ENCODE measurements around the gene CNTN4. TPM values are rescaled to one million over a fixed set of nuclear protein-coding genes. Genes with fewer than 3 reads are reported as not detected.

The CNTN4 gene
- polyA plus RNA-seq, 1 donor, result 2.6 TPM

DNA sequence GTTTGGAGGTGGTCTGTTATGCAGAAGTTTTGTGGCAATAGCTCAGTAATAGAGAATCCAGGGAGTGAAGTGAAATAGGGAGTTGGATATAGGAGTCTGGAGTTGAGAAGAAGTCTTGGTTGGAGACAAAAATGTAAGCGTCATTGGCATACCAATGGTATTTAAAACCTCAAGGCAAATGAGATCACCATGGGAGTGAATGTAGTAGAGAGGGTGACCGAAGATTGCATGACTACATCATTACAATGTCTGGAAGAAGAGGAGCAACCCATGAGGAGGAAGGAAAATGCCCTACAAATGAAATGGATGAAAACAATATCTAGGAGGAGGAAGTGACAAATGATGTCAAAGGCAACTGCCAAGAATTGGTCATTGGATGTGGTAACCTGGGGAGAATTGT is 54.4 kb downstream of the CNTN4 start:
- no peak for DNase-seq

DNA sequence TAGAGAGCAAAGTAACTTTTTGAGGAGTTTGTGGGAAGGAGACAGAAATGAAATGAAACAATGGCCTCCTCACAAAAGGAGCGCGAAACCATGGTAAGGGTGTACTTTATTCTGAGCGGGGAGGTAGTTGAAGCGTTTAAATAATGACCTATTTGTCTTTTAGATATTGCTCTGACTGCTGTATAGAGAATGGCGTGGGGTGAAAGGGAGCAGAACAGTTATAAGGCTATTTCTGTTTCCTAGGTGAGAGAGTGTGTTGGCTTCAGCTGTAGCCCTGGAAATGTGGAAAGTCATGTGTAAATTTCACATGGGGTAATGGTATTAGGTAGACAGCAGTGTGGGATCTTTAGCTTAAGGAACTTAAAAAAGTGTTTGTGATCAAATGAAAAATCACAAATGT is 54.9 kb downstream of the CNTN4 start:
- no peak for DNase-seq

DNA sequence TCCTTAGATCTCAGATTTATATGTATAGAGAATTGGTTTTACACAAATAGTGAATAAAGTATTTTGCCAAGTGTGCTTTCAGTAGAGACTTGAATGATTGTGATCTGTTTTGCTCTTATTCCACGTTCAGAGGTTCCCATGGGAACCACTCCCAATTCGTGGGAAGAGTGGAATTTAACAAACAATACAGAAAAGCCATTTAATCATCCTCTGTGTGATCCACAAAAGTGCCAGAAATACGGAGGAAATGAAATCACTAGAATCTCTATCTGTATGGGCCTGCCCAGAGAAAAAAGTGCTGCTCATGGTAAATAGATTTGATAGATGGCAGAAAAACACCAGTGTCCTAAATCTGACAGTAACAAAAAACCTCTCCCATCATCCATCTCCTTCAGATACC is 56.0 kb downstream of the CNTN4 start:
- DNase-seq, result peak; percentile 5

DNA sequence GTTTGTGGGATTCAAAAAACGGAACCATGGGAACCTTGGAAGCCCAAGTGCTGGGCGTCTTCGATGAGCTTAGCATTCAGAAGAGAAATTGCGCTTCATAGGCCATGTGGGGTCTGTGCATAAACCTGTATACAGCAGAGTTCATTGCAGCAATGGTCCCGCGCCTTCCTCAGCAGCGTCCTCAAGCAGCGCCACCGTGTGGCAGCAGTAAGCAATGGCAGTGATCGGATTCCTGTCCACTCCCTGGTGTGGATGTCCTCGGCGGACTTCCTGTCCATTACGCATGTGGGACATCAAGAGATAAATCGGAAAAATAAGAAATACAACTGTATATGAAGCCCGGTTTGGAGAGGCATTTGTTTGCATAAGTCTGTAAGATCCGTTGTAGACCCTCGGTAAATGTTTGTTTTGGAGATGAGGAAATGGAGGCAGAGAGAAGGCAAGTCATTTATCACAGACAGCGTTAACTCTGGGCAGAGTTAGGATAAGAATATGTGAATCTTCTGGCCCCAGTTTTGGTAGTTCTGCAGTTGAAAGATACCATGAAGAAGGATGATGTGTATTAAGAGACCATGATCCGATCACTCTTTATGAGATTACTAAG is 57.7 kb downstream of the CNTN4 start:
- no peak for DNase-seq

DNA sequence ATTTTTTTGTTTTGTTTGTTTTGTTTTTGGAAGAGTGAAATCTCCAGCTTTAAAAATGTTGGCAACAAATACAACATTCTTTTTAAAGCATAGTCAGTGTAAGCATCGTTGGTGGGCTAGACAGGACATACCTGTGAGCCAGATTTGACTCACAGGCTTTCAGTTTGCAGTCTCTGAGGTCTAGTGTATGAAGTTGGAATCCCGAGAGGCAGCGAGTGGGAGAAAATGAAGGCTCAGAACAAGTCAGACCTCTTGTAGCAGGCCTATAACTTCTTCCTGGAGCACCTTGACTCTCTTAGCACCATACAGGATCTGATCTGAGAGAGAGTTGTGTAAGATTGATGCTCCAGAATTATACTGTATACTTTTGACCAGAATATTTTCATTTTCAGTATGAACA is 60.2 kb downstream of the CNTN4 start:
- DNase-seq, result no peak

DNA sequence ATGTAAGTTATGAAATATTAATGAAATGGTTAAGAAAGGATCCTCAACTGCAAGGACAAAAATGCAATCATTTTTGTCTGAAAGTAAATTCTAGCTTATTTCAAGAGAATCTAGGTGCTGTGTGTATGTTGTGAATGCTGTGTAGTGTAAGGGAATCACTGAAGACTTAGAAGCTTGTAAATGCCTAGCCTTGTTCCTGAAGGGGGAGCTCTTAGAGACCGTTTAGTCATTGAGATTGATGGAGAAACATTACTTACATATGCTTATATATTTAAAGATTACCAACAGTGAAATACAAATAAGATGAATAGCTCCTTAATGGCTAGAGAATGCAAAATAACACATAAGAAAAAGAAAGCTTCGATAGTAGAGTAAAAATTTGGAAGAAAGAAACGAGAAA is 67.9 kb downstream of the CNTN4 start:
- no peak for DNase-seq

DNA sequence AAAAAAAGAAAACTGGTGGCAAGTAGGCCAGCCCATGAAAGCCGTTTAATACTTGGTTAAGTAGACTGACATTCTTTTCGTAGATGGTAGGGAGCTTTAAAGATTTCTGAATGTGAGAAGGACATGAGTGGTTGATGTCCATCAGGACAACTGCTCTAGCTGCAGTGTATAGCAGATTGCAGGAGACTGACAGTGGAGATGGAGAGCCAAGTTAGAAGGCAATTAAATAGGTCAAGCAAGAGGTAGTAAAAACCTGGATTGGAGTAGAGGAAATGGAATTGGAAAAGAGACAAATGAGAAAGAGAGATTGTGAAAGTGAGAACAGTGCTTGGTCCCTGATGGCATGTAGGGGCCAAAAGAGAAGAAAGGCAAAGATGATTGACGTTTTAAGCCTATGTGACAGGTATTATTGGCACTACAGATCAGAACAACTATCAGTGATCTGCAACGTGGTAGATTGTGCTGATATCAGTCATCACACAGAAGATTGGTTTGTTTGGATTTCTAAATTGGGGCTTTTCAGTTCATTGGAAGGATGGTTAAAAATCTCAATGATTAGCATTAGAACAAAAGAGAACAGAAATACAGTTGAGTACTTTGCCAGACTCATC is 74.0 kb downstream of the CNTN4 start:
- DNase-seq, result no peak

DNA sequence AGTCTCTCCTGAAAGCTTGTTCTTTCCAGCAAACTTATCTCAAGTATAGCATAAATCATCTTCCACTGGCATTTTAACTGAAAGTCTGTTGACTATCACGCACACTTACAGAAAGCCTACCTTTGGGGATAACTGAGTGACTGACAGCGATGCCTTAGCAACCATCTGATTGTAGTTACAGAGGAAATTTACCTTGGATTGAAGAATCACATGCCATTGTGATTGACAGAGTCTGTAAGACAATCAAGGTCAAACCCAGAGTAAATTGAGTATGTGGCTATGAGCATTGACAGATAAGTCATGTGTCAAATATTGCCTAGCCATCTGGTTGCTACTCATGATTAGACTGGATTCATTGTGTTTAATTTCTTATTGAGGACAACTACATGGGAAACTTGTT is 82.0 kb downstream of the CNTN4 start:
- no peak for DNase-seq

DNA sequence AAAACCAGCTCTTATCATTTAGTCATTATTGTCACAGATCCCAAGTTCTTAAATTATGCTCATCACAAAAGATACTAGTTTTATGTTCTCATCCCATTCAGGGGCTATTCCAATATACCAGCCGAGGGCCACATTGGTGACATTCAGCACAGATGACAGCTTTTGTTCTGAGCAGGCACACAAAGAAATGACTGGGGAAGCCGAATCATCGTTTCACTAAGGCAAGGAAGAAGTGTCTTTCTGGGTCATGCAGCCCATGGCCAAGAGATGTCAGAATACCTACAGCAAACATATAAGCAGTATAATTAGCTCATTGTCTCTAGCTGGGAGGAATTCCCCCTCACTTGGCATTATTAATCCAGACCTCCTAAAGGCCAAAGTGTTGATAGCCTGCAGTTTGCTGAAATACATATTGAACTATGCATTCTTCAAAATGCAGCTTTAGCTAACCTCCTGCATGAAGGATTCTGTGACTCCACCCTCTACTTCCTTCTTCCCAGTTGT is 100.2 kb downstream of the CNTN4 start:
- no peak for DNase-seq

DNA sequence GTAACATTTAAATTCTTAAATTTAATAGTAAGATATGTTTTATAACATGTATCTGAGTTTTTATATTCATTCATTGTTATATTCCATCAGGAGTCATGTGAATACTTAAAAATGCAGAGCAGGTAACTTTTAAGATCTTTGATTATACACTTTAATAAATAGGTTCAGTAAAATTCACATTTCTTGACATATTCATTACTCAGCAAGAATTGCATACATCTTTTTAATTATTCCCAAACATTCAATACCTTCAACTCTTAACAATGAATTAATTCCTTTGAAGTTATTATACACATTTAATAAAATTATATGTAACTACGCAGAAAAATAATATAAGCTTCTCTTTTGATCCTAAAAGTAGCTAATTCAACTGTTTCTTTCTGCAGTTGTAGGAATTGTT is 105.4 kb downstream of the CNTN4 start:
- DNase-seq, result no peak

DNA sequence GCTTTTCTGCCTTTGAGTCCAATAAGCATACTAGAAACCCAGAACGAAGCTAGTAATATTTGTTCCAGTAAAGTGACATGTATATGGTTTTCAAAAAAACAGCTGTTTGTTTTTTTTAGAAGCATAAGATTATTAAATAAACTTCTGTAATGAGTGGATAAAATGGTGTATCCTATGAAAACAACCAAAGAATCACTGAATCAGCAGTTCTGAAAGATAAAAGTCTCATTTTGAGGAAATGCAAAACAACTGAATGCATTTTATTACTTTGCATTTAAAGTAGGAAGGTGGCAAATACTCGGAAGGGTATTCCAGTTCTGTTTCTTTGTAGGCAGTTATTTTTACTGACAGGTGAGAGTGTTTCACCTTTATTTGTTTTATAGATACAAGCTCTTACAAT is 107.0 kb downstream of the CNTN4 start:
- no peak for DNase-seq

DNA sequence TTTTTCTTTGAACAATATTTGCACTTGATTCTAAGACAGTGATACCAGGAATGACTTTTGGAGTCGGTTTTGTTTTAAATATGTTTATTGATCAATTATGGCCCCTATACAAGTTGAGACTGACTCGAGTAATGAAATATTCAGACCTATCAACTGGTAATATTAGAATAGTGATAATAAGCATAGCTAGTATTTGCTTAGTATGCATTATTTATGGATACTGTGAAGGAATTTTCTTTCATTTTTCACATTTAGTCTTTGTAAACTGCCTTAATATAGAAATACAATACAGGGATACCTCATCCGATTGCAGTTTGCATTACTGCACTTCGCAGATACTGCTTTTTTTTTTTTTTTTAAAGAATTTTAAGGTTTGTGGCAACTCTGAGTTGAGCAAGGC is 107.9 kb downstream of the CNTN4 start:
- no peak for DNase-seq

DNA sequence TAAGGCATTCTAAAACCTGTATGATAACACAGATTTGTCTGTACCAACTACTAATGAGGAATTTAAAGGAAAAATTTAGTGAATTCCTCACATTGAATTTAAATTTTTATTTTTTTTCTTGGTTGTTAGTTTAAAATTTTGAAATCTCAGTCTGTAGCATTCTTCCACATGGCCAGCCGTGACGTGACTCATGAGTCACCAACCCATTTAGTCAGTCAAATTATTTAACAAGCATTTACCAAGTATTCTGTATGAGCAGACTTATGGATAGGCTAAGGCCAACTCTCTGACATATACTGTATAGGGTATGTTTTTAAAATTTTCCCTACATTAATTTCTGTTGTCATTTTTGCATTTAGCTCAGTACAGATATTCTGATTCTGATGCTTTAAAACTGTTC is 112.9 kb downstream of the CNTN4 start:
- DNase-seq, result no peak

DNA sequence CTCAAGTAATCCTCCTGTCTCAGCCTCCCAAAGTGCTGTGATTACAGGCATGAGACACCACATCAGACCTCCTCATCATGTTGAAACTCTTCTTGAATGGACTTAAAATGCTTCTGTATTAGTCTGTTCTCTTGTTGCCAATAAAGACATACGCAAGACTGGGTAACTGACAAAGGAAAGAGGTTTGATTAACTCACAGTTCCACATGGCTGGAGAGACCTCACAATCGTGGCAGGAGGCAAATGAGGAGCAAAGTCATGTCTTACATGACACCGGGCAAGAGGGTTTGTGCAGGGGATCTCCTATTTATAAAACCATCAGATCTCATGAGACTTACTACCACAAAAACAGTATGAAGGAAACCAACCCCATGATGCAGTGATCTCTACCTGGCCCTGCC is 113.5 kb downstream of the CNTN4 start:
- no peak for DNase-seq

DNA sequence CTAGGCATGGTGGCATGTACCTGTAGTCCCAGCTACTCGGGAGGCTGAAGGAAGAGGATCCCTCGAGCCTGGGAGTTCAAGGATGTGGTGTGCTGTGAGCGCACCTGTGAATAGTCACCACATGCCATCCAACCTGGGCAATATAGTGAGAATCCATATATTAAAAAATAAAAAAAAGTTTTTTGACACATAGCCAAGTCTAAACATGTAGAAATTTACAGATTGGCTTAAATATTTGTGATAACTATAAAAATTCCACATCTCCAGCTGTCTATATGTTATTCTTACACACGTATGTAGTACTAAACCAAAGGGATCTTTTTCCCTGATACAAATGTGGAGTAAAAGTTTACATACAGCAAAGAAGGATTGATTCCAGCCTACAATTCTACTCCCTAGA is 119.7 kb downstream of the CNTN4 start:
- DNase-seq, result no peak

DNA sequence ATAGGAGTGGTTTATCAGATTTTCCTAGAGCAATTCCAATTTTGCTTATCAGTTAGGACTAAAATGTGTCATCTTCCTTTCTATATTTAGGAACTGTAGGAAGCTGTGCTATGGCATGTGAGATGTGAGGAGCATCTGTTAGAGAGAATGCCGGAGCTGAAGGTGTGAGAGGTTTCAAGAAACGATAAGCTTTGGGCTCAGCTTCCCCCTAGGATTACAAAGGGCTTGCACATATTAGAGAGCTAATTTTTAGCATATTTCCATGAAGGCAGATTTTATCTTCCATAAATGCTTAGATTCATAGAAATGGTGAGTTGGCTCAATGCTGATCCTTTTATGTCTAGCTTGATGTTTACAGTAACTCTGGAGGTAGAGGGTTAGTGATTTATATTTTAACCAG is 120.2 kb downstream of the CNTN4 start:
- no peak for DNase-seq

DNA sequence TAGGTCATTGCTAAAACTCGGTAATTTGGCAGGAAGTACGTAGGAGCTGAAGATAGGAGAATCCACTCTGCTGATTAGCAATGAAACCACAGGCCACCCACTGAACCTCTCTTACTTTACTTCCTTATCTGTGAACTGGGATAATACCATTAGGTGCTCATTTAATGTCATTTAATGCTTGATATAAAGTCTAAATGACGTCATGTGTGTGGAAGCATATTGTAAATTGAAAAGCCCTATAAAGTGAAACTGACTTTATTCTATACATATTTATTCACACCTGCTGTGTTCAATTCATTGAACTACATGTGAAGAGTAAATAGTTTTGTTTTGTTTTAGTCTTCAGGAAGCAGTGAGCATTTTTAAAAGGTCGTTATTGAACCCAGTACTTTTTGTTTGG is 137.5 kb downstream of the CNTN4 start:
- no peak for DNase-seq

DNA sequence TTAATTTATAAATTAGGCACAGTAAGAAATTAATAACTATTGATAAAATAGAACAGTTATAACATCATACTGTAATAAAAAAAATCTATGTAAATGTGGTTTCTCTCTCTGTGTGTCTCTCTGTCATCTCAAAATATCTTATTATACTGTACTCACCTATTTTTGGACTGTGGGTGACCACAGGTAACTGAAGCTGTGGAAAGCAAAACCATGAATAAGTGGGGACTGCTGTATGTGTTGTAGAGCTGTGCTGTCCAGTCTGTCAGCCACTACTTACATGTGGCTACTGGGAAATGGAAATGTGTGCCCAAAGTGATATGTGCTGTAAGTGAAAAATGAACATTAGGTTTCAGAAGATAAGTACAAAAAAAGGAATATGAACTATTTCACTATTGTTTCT is 145.5 kb downstream of the CNTN4 start:
- no peak for DNase-seq

DNA sequence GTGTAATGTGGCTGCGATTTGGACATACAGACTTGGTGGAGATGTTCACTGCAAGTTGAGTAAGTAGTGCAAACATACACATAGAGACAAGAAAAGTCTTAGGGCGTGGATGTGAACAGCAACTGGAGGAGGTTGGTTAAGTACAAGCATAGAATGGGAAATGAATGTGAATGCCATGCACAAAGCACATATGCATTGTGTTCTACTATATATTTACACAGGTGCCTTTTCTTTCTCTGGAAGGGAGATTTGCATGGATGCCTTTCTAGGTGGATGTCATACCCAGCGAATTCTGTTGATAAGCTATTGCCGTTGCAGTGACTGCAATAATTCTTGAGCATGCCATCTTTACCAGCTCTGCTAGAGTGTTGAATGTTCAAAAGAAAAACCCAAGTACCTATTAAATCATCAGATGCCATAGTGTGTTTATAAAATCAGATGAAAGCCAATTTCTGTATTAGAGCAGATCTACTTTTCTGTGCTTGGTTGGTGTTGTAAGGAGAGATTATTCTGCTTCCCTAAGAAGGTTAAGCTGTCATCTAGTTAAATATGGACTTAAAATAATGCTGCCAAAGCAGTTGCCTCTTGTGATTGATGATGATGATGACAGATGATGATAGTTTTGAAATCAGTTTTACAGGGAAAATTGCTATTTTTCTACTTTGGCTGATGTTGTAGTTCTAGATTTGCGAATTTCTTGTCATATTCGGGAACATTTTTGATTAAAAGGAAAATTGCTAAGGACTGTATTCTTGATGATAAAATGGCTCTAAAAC is 148.4 kb downstream of the CNTN4 start:
- no peak for DNase-seq

DNA sequence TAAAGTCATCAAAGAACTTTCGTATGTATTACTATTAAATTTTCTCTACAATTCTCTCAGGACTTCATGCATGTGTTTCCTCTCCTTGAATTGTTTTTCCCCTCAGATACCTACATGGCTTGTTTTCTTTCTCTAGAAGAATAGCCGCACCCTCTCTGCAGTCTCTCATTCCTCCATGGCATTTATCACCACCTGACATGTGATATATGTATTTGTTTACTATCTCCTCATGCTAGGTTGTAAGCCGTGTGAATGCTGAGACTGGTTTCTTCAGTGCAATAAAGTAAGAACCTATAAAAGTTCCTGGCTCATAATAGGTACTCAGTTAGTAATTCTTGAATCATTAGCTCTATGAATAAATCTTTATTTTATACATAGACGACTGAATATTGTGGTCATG is 149.2 kb downstream of the CNTN4 start:
- DNase-seq, result no peak

DNA sequence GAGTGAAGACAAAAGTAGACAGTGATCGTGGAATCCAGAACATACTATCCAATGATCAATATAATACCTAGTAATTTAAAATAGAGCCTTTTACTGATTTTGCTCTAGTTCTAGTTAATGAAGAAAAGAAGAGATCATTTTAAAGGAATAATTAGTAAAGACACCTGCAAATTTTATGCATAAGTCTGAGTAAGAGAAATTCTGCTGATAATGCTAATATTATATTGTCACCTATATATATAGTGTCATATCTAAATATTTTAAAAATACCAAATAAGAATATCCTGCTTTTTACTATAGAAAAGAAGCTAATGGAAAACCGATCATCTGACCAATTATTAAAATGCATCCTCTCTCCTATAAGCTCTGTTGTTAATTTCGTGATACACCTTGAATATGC is 152.1 kb downstream of the CNTN4 start:
- no peak for DNase-seq

DNA sequence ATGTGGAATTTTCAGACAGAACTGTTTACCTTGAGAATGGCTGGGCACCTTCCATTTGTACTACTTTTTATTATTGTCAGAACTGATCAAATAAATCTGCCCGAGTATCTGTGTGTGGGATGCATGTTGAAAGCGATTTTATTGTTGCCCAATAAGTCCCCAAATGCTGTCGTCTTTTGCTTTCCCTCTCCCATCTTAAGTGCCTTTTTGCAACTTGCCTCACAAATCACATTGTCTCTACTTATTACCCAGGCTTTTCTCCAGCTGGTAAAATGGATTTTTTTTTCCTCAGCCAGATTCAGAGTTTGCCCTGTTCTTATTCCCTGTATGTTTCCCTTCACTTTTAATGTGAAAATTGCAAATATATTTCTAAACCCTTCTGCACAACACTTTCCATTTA is 163.1 kb downstream of the CNTN4 start:
- no peak for DNase-seq

DNA sequence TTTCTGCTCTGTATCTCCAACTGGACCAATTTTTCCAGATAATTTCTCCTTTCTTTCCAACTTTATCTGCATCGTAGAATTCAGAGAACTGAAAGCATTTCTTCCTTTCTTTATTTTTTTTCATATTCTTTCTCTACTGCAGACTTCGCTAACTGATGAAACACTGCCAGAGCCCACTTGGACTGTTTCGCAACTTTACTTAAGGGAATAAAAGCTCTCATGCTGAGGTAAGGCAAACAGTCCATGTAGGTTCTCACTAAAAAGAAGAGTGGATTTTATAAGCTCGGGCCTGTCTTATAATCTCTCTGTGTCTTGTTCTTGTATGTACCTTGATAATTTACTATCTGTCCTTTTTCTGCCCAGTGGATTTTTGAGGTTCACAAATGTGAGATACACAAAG is 163.5 kb downstream of the CNTN4 start:
- DNase-seq, result no peak

DNA sequence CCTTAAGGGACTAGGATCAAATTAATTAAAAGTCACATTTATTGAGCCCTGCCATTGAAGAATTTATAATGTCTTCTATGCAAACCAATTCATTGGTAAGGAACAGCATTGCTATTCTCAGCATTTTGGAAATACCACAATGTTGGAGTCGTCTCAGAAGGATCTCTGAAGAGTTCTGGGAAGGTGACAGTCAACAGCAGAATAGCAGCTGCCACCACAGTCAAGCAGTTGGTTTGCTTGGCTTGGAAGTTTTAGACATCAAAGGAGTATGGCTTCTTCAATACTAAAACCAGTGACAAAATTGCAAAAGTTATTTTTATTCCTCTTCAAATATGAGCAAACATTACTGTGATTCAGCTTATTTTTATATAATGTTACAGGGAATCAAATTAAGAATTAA is 167.9 kb downstream of the CNTN4 start:
- DNase-seq, result no peak

All from hindlimb muscle (tissue), 1 donor.